CD4-positive, alpha-beta T cell treated with Interleukin-4 for 1 hour (primary cell): ENCODE data around the gene SGSM1.
A peak's percentile ranks its signal among the peaks of the same experiment; 100 is the strongest.

Experiments
- DNase-seq, 2 donors: peaks; one replicate each; pipeline ENCODE4 v3.0.0-alpha.2; 2020 to 2022

Gene SGSM1

GRCh38 chr22:24845041-24845898 is 39.3 kb downstream of the SGSM1 start:
- peak; percentile 14 to 20 for DNase-seq

- no peak for DNase-seq
Measured at GRCh38 chr22:24847490-24847889, 41.5 kb downstream of the SGSM1 start.

GRCh38 chr22:24848559-24849168 is 42.7 kb downstream of the SGSM1 start:
- no peak for DNase-seq

- DNase-seq = no peak
Measured at GRCh38 chr22:24855794-24856193, 49.8 kb downstream of the SGSM1 start.

GRCh38 chr22:24857576-24857975 is 51.6 kb downstream of the SGSM1 start:
- DNase-seq = no peak

- DNase-seq = no peak
Measured at GRCh38 chr22:24859587-24859986, 53.6 kb downstream of the SGSM1 start.

GRCh38 chr22:24865508-24865907 is 59.5 kb downstream of the SGSM1 start:
- DNase-seq = no peak

GRCh38 chr22:24867323-24868022 is 61.5 kb downstream of the SGSM1 start:
- no peak for DNase-seq

GRCh38 chr22:24868979-24869378 is 63.0 kb downstream of the SGSM1 start:
- no peak for DNase-seq

GRCh38 chr22:24871611-24872205 is 65.7 kb downstream of the SGSM1 start:
- DNase-seq = no peak

- no peak for DNase-seq
Measured at GRCh38 chr22:24873226-24873625, 67.2 kb downstream of the SGSM1 start.

GRCh38 chr22:24875862-24876506 is 70.0 kb downstream of the SGSM1 start:
- DNase-seq = no peak

GRCh38 chr22:24876700-24877099 is 70.7 kb downstream of the SGSM1 start:
- no peak for DNase-seq

- no peak for DNase-seq
Measured at GRCh38 chr22:24878969-24879368, 73.0 kb downstream of the SGSM1 start.

- DNase-seq = no peak
Measured at GRCh38 chr22:24883432-24883831, 77.4 kb downstream of the SGSM1 start.

GRCh38 chr22:24887260-24887659 is 81.2 kb downstream of the SGSM1 start:
- DNase-seq = no peak

GRCh38 chr22:24893341-24894070 is 87.5 kb downstream of the SGSM1 start:
- no peak for DNase-seq

- DNase-seq = no peak
Measured at GRCh38 chr22:24894220-24894975, 88.4 kb downstream of the SGSM1 start.

- DNase-seq = no peak
Measured at GRCh38 chr22:24894998-24895397, 89.0 kb downstream of the SGSM1 start.

- DNase-seq = no peak
Measured at GRCh38 chr22:24901448-24901847, 95.4 kb downstream of the SGSM1 start.

- no peak for DNase-seq
Measured at GRCh38 chr22:24905909-24906308, 99.9 kb downstream of the SGSM1 start.
